Esophagus squamous epithelium (tissue), 4 donors: ENCODE data around the gene NME7.

ENCODE experiments used
- CTCF ChIP-seq, 6 experiments: fragments of 450-650 bp in 4 of 6; fragments of 200-600 bp in 2 of 6; sonication (generic) in 2 of 6; IDR thresholded peaks; one replicate each; pipeline ENCODE4 v1.5.1; 2016 to 2019; ENCODE audit warnings: antibody characterized with exemption in 6 of 6, mild to moderate bottlenecking in 4 of 6, moderate library complexity in 4 of 6
- POLR2A ChIP-seq, 4 donors: fragments of 450-650 bp; IDR thresholded peaks; one replicate each; pipeline ENCODE4 v1.6.1; 2017; ENCODE audit warnings: antibody characterized with exemption in 4 of 4, mild to moderate bottlenecking in 4 of 4, moderate library complexity in 3 of 4

- TF ChIP-seq CTCF (IDR thresholded peaks at IDR 0.05) (no peak), POLR2A (IDR thresholded peaks at IDR 0.05) (no peak)
These were observed 264.6 kb downstream of the NME7 start for GRCh38 chr1:169103002-169103401.
